Glutamatergic neuron (in vitro differentiated cells): ENCODE data around the gene ZNF557. TPM values are rescaled to one million over a fixed set of nuclear protein-coding genes. Genes with fewer than 3 reads are reported as not detected.

ENCODE experiments used
- DNase-seq: peaks from one replicate; pipeline ENCODE4 v3.0.0; 2022
- H3K27ac Mint-ChIP-seq: one replicate; pipeline ENCODE4 v1.8.0; 2020; ENCODE audit warnings: mild to moderate bottlenecking, mixed read lengths, inconsistent platforms; ENCODE audit not compliant: unreplicated experiment
- H3K27me3 Mint-ChIP-seq: one replicate; pipeline ENCODE4 v1.8.0; 2020; ENCODE audit warnings: mild to moderate bottlenecking, moderate library complexity, mixed read lengths, inconsistent platforms; ENCODE audit not compliant: unreplicated experiment
- H3K36me3 Mint-ChIP-seq: one replicate; pipeline ENCODE4 v1.8.0; 2020; ENCODE audit warnings: mild to moderate bottlenecking, mixed read lengths, inconsistent platforms; ENCODE audit not compliant: unreplicated experiment
- H3K4me1 Mint-ChIP-seq: one replicate; pipeline ENCODE4 v1.8.0; 2020; ENCODE audit warnings: mild to moderate bottlenecking, low read depth, mixed read lengths, inconsistent platforms; ENCODE audit not compliant: unreplicated experiment
- H3K4me3 Mint-ChIP-seq: one replicate; pipeline ENCODE4 v1.8.0; 2020; ENCODE audit warnings: mild to moderate bottlenecking, mixed read lengths, inconsistent platforms; ENCODE audit not compliant: unreplicated experiment
- H3K9me3 Mint-ChIP-seq: one replicate; pipeline ENCODE4 v1.8.0; 2020; ENCODE audit warnings: mild to moderate bottlenecking, moderate library complexity, mixed read lengths, inconsistent platforms; ENCODE audit not compliant: unreplicated experiment
- total RNA-seq: library from RNA; stranded (reverse); fragmentation: NEBNext Ultra II Directional; extraction: Animal tissue kit (Norgen Biotek cat#: 25700); gene quantifications from one replicate; pipeline ENCODE4 v1.2.1, GENCODE V29; 2021; ENCODE audit not compliant: unreplicated experiment
- TF ChIP-seq, protein P1 (sequence below): fragments of 200-600 bp; sonication (generic); IDR thresholded peaks from one replicate; pipeline ENCODE4 v1.5.0; 2021; ENCODE audit not compliant: partially characterized antibody, unreplicated experiment

Gene ZNF557
- total RNA-seq, 1 donor from 2014 or later = 13.7 TPM

DNA sequence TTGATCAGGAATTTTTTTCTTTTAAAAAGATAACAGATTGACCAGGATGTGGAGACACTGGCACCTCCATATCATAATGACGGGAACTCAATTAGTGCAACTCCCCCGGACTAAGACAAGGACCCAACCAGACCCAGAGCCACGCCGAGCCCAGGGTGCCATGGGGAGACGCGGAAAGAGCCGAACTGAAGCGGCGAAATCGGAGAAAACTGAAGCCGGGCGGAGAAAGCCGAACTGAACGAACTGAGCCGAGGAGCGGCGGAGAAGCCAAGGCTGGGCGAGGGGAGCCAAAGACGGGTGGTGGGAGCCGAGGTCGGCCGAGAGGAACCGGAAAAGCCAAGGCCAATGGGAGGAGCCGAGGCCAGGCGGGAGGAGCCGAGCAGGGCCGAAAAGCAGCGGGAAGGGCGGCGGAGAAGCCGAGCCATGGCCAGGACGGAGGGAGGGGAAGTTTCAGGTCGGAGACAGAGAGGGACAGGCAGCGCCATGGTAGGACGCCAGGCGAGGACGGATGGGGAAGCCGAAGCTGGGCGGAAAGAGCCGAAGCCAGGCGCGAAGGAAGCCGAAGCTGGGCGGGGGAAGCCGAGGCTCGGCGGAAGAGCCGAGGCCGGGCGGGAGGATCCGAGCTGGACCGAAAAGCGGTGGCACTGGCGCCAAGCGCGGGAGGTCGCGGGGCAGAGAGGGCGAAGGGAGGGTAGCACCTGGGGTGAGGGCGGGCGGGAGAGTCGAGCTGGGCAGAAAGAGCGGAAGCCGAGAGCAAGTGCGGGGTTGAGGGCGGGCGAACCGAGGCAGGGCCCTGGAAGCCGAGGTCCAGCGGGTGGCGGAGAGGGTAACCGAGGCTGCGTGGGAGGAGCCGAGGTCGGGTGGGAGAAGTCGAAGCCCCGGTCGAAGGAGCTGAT, 29.4 kb downstream of the ZNF557 start:
- Mint-ChIP-seq H3K9me3 (peaks cover 22% of the 10 kb centered on the region), H3K4me1 (no peaks in the 10 kb centered on the region), H3K27me3 (peaks cover 7% of the 10 kb centered on the region), H3K27ac (peak overlapping the region; percentile 90), H3K4me3 (peak overlapping the region; percentile 91), H3K36me3 (peaks cover 19% of the 10 kb centered on the region)
- peak; percentile 96 for DNase-seq
- TF ChIP-seq, protein P1, sequence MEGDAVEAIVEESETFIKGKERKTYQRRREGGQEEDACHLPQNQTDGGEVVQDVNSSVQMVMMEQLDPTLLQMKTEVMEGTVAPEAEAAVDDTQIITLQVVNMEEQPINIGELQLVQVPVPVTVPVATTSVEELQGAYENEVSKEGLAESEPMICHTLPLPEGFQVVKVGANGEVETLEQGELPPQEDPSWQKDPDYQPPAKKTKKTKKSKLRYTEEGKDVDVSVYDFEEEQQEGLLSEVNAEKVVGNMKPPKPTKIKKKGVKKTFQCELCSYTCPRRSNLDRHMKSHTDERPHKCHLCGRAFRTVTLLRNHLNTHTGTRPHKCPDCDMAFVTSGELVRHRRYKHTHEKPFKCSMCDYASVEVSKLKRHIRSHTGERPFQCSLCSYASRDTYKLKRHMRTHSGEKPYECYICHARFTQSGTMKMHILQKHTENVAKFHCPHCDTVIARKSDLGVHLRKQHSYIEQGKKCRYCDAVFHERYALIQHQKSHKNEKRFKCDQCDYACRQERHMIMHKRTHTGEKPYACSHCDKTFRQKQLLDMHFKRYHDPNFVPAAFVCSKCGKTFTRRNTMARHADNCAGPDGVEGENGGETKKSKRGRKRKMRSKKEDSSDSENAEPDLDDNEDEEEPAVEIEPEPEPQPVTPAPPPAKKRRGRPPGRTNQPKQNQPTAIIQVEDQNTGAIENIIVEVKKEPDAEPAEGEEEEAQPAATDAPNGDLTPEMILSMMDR = no peak

DNA sequence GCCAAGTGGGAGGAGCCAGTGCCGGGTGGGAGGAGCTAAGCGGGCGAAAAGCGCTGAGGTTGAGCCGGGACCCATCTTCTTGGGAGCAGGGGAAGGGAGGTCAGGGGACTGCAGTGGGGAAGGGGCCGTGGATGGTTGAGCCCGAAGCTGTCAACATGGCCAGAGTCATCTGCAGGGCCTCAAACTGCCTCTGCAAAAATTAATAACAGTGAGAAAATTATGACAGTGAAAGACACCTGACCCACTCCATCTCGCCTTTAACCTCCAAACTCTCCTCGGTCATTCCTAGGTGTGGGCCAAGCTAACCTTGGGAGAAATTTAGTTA, 30.1 kb downstream of the ZNF557 start:
- peak overlapping the region; percentile 91 for H3K4me3 Mint-ChIP-seq
- H3K27ac Mint-ChIP-seq = peak overlapping the region; percentile 90
- peak; percentile 93 for DNase-seq
- peaks cover 22% of the 10 kb centered on the region for H3K9me3 Mint-ChIP-seq
- H3K27me3 Mint-ChIP-seq = peaks cover 7% of the 10 kb centered on the region
- peaks cover 19% of the 10 kb centered on the region for H3K36me3 Mint-ChIP-seq
- TF ChIP-seq, protein P1 = no peak
- H3K4me1 Mint-ChIP-seq = no peaks in the 10 kb centered on the region

DNA sequence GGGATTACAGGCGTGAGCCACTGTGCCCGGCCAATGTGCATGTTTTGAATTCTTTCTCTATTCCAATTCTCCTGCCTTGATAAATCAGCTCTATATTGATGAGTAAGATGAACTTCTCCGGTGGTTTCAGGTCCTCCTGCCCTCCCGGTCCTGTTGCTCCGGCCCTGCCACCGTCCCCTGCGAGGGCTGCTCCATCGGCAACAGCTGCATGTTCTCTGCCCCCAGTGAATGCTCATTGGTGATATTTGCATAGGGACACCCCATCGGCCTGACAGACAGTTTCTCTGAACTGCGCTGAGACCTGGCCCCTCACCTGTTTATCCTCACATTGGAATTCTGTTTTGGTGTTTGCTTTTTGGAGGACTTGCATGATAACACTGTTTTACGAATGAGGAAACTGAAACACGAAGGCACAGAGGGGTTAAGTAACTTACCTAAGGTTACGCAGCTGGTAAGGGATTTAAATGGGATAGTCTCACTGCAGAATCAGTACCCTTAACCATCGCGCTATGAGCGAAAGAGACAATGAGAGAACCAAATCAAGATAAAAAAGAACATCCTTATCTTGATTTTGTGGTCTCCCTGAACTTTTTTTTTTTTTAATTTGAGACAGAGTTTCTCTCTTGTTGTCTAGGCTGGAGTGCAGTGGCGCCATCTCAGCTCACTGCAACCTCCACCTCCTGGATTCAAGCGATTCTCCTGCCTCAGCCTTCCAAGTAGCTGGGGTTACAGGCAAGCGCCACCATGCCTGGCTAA, 32.2 kb downstream of the ZNF557 start:
- DNase-seq = no peak

DNA sequence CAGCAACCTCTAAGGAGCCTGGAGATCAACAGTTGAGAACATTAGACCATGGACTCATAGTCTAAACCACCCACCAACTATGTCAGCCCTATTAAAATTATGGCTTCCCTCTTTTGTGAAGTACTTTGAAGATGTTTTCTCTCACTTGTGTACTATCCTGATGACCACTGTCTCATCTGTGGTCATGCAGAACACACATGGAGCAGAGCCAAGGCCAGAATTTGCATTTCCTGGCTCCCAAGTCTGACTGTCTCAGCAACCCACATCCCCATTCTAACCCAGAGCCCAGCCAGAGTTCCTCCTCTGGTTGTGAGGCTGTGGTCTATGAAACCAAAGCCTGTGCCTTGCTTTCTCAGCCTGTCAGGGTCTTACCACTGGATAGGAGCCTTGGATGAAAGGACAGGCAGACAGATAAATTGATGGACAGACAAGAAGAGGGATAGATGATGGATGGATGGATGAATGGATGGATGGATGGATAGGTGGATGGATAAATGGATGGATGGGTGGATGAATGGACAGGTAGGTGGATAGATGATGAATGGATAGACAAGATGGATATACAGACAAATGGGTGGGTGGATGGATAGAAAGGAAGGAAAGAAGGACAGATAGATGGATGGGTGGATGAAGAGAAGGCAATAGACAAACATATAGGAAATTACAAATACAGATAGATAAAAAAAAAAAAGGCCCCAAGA, 35.4 kb downstream of the ZNF557 start:
- no peak for DNase-seq
- no peak overlapping the region for H3K4me3 Mint-ChIP-seq
- no peaks in the 10 kb centered on the region for H3K27me3 Mint-ChIP-seq
- no peaks in the 10 kb centered on the region for H3K4me1 Mint-ChIP-seq
- no peak overlapping the region for H3K27ac Mint-ChIP-seq
- no peaks in the 10 kb centered on the region for H3K9me3 Mint-ChIP-seq
- TF ChIP-seq, protein P1 = no peak
- no peaks in the 10 kb centered on the region for H3K36me3 Mint-ChIP-seq

More for the DNA sequence above, 32.2 kb downstream of the ZNF557 start:
- TF ChIP-seq, protein P1 = no peak
- H3K27me3 Mint-ChIP-seq = peaks cover 2% of the 10 kb centered on the region
- H3K4me3 Mint-ChIP-seq = no peak overlapping the region
- no peak overlapping the region for H3K27ac Mint-ChIP-seq
- H3K4me1 Mint-ChIP-seq = no peaks in the 10 kb centered on the region
- peaks cover 12% of the 10 kb centered on the region for H3K9me3 Mint-ChIP-seq
- peaks cover 6% of the 10 kb centered on the region for H3K36me3 Mint-ChIP-seq
